Measurements from ENCODE around the gene DHH.
A peak's percentile ranks its signal among the peaks of the same experiment; 100 is the strongest.
"Not testable (repeated sequence)": the region's sequence is repeated elsewhere in the genome, so short reads cannot be mapped to it uniquely, and the experiment has no call there.

Gene DHH

DNA sequence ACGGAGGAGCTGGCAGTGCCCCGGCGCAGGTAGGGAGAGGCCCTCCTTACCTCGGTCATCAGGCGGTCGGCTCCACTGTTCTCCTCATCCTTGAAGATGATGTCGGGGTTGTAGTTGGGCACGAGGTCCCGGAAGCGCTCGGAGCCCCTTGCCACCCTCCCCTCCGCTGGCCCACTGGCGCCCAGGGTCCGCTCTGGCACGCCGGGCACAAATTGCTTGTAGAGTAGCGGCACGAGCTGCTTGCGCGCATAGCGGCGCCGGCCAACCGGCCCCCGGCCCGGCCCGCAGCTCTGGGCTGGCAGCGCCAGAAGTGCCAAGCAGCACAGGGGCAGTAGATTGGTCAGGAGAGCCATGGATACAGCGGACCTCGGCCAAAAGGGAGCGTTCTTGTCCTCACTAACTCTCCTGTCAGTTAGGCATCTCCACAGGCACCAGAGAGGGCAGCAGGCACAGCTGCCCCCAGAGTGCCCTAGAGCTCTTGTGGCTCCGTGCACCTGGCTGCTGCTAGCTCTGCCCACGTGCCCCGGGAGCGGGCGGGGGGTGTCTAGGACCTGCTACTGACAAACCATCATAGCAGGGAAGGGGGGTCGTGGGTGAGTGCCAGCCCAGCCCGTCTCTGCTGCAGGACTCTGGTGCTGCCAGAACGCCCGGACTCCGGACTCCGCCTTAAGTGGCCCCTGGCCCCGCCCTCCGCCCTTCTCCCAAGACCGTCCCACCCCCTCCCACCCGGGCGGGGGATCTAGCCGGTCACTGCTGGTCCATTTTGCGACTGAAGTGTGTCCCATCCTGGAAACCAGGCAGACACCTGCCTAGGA, at the start of gene DHH:
DHH (minus strand) TSS at position 642 of the 815 bp plus-strand sequence; CDS start at position 353, 289 bp downstream.
- no peak for DNase-seq (ENCODE audit: low read depth, low spot score)

DNA sequence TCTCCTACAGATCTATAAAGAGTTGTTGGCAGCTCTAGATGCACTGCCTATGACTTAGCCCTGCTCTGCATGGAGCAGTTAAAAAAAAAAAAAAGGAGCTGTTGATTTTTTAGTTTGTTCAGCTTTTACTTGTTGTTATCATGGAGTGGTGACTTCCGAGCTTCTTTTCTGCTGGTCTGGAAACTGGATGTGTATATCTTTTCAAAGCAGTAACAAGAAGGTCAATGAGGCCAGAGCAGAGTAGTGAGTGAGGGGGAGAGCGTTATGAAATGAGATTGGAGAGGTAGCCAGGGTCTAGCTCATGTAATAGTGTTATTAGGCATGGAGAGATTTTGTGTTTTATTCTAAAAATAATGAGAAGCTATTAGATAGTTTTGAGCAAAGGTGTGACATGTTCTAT, 49.8 kb upstream of the DHH start:
- DNase-seq (ENCODE audit: low read depth, low spot score), result no peak

DNA sequence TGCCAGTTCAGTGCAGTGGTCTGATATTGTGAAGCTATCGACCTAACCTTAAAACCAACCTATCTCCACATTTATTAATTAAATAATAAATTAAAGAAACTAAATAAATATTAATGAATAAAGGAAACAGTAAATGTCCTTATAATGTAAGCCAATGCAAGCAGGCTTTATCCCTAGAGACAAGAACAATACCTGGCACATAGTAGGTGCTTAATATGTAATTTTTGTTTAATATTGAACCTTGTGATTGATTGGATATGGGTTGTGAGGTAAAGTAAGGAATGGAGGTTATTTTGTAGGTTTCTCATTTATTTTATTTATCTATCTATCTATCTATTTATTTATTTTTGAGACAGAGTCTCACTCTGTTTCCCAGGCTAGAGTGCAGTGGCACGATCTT, 44.4 kb upstream of the DHH start:
- no peak for DNase-seq (ENCODE audit: low read depth, low spot score)

DNA sequence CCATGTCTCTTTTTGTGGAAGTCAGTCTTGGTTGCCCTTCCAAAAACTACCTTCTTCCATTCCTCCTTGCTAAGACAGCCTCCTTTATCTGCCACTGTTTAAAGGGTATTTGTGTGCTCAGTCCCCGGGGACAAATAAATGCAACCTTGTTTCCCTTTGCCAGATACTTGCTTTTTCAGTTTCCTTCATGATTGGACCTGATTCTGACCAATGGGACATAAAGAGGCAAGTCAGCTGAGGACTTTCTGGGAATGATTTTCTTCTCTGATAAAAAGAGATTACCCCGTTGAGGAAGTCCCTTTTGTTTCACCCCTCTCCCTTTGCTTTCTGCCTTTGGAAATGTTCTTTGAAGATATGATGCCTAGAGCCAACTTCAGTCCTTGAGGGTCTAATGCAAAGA, 44.0 kb upstream of the DHH start:
- DNase-seq (ENCODE audit: low read depth, low spot score), result no peak

- no peak for DNase-seq (ENCODE audit: low read depth, low spot score)
Observed at GRCh38 chr12:49137476-49137875, 42.9 kb upstream of the DHH start.

DNA sequence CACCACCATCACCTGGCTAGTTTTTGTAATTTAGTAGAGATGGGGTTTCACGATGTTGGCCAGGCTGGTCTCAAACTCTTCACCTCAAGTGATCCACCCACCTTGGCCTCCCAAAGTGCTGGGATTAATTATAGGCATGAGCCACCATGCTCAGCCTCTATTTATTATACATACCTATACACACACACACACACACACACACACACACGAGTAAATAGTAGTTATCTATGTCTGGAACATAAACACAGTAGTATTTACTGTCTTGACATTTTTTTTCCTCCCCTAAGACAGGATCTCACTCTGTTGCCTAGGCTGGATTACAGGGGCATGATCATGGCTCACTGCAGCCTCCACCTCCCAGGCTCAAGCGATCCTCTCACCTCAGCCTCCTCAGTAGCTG, 42.4 kb upstream of the DHH start:
- DNase-seq (ENCODE audit: low read depth, low spot score), result not testable (repeated sequence)

- DNase-seq (ENCODE audit: low read depth, low spot score), result no peak
Observed at GRCh38 chr12:49133590-49133989, 39.0 kb upstream of the DHH start.

DNA sequence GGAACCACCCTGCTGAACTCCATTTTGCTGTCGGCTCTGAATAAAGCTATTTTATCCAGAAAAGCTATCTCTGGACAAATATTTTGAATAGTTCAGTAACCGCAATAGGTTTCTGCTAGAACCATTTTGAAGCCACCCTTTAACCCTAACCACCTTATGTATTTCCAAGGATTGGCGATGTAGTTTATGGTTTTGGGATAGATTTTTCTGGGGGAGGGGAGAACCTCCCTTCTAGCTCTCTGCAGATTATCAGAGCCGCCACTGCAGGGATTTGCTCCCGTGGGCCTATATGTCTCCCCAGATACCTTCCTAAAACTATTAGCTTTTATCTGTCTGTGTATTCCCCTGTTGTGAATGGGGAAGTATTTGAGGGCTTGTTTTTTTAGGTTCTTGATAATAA, 38.4 kb upstream of the DHH start:
- DNase-seq (ENCODE audit: low read depth, low spot score), result no peak

DNA sequence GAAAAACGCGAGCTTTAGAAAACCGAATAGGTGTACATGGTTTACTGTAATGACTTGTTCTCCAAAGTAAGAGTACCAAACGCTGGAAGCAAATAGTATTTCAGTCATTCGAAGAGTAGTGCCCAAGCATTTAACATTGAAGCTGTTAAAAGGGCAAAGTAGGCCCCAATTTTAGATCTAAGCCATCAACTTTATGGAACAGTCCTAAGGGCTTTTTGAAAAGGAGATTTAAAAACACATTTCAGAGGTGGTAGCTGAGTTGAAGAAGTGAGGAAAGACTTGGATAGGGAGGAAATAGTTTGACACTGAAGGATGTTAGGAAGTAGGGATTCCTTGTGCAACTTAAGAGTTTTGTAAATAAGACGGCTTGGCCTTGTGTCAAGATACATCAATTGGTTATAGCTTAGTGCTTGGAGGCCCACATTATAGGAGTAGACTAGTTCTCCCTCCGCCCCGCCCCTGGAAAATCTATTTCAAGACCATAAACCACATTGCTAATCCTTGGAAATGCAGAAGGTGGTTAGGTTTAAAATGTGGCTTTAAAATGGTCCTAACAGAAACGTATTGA, 37.4 kb upstream of the DHH start:
- DNase-seq (ENCODE audit: low read depth, low spot score), result no peak

GRCh38 chr12:49131051-49131893, 36.7 kb upstream of the DHH start, which contains the start of gene TUBA1B:
TUBA1B (minus strand) TSS chr12:49131395; CDS start chr12:49131300, 95 bp downstream.
- peak; percentile 74 for DNase-seq (ENCODE audit: low read depth, low spot score)

GRCh38 chr12:49130151-49131050, 35.8 kb upstream of the DHH start:
- peak; percentile 79 for DNase-seq (ENCODE audit: low read depth, low spot score)

GRCh38 chr12:49129332-49130150, 34.9 kb upstream of the DHH start:
- no peak for DNase-seq (ENCODE audit: low read depth, low spot score)

DNA sequence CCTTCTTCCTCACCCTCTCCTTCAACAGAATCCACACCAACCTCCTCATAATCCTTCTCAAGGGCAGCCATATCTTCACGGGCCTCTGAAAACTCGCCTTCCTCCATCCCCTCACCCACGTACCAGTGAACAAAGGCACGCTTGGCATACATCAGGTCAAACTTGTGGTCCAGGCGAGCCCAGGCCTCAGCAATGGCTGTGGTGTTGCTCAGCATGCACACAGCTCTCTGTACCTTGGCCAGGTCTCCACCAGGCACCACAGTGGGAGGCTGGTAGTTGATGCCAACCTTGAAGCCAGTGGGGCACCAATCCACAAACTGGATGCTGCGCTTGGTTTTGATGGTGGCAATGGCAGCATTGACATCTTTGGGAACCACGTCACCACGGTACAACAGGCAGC, 33.4 kb upstream of the DHH start:
- not testable (repeated sequence) for DNase-seq (ENCODE audit: low read depth, low spot score)

GRCh38 chr12:49126852-49127763, 32.5 kb upstream of the DHH start:
- no peak for DNase-seq (ENCODE audit: low read depth, low spot score)

- DNase-seq (ENCODE audit: low read depth, low spot score), result no peak
Observed at GRCh38 chr12:49121047-49121696, 26.6 kb upstream of the DHH start.

GRCh38 chr12:49111206-49111605, 16.6 kb upstream of the DHH start:
- no peak for DNase-seq (ENCODE audit: low read depth, low spot score)

- DNase-seq (ENCODE audit: low read depth, low spot score), result peak; percentile 95
Observed at GRCh38 chr12:49110464-49111155, 16.0 kb upstream of the DHH start, which contains the start of gene LMBR1L. LMBR1L (minus strand) TSS chr12:49110847; CDS start chr12:49110555, 292 bp downstream.
